Trophoblast cell (in vitro differentiated cells and primary cell): ENCODE data around the gene VWA3B.

ENCODE experiments used
- DNase-seq, 2 donors: peaks; one replicate each; pipeline ENCODE4 v3.0.0-alpha.2; 2016
- H2AFZ ChIP-seq: 2 replicates; pipeline ENCODE4 v1.6.1; 2013; ENCODE audit warnings: low read length, moderate library complexity, mild to moderate bottlenecking; ENCODE audit not compliant: insufficient read depth, poor library complexity
- H2AK5ac ChIP-seq: 2 replicates; pipeline ENCODE4 v1.6.1; 2013; ENCODE audit warnings: mild to moderate bottlenecking, low read length
- H2BK120ac ChIP-seq: 2 replicates; pipeline ENCODE4 v1.6.1; 2013; ENCODE audit warnings: low read length, mild to moderate bottlenecking, moderate library complexity; ENCODE audit not compliant: insufficient read depth, poor library complexity
- H2BK12ac ChIP-seq: 2 replicates; pipeline ENCODE4 v1.6.1; 2013; ENCODE audit warnings: mild to moderate bottlenecking, low read length, moderate library complexity
- H2BK5ac ChIP-seq: 2 replicates; pipeline ENCODE4 v1.6.1; 2013; ENCODE audit warnings: low read length, low read depth, moderate library complexity, mild to moderate bottlenecking; ENCODE audit not compliant: poor library complexity
- H3K14ac ChIP-seq: 2 replicates; pipeline ENCODE4 v1.6.1; 2013; ENCODE audit warnings: mild to moderate bottlenecking, low read length
- H3K18ac ChIP-seq: 2 replicates; pipeline ENCODE4 v1.6.1; 2013; ENCODE audit warnings: mild to moderate bottlenecking, low read length
- H3K23ac ChIP-seq: 2 replicates; pipeline ENCODE4 v1.6.1; 2013; ENCODE audit warnings: low read length
- H3K27ac ChIP-seq: 2 replicates; pipeline ENCODE4 v1.5.1; 2013; ENCODE audit warnings: low read depth, mild to moderate bottlenecking, inconsistent platforms, low read length, moderate library complexity
- H3K27me3 ChIP-seq: 2 replicates; pipeline ENCODE4 v1.6.1; 2013; ENCODE audit warnings: inconsistent platforms, mild to moderate bottlenecking, low read length, moderate library complexity; ENCODE audit not compliant: insufficient read depth
- H3K36me3 ChIP-seq, 2 experiments: 1 replicate in 1 of 2; 2 replicates in 1 of 2; pipeline ENCODE4 v1.6.1; 2013; ENCODE audit warnings: low read length in 2 of 2, mild to moderate bottlenecking in 2 of 2, moderate library complexity in 1 of 2; ENCODE audit not compliant: insufficient read depth in 2 of 2, control insufficient read depth in 1 of 2
- H3K4ac ChIP-seq: 2 replicates; pipeline ENCODE4 v1.6.1; 2013; ENCODE audit warnings: low read depth, mild to moderate bottlenecking, low read length, moderate library complexity
- H3K4me1 ChIP-seq, 2 experiments: 1 replicate in 1 of 2; 2 replicates in 1 of 2; pipeline ENCODE4 v1.6.1; 2013; ENCODE audit warnings: low read length in 2 of 2, mild to moderate bottlenecking in 2 of 2, moderate library complexity in 1 of 2; ENCODE audit not compliant: insufficient read depth in 2 of 2, control insufficient read depth in 1 of 2
- H3K4me2 ChIP-seq: 2 replicates; pipeline ENCODE4 v1.6.1; 2013; ENCODE audit warnings: inconsistent platforms, mild to moderate bottlenecking, low read length, moderate library complexity
- H3K4me3 ChIP-seq: 2 replicates; pipeline ENCODE4 v1.5.1; 2013; ENCODE audit warnings: mild to moderate bottlenecking, low read depth, low read length, inconsistent platforms
- H3K79me1 ChIP-seq: one replicate; pipeline ENCODE4 v1.6.1; 2013; ENCODE audit warnings: low read length
- H3K79me2 ChIP-seq: 2 replicates; pipeline ENCODE4 v1.6.1; 2013; ENCODE audit warnings: low read length, mild to moderate bottlenecking; ENCODE audit not compliant: control insufficient read depth, insufficient read depth, poor library complexity
- H3K9ac ChIP-seq: 2 replicates; pipeline ENCODE4 v1.6.1; 2013; ENCODE audit warnings: mild to moderate bottlenecking, low read length
- H3K9me3 ChIP-seq: 2 replicates; pipeline ENCODE4 v1.6.1; 2013; ENCODE audit warnings: low read depth, mild to moderate bottlenecking, control low read depth, inconsistent platforms, low read length; ENCODE audit not compliant: insufficient read depth
- H4K12ac ChIP-seq: 2 replicates; pipeline ENCODE4 v1.6.1; 2013; ENCODE audit warnings: low read depth, mild to moderate bottlenecking, low read length, moderate library complexity
- H4K8ac ChIP-seq: 2 replicates; pipeline ENCODE4 v1.6.1; 2013; ENCODE audit warnings: low read depth, mild to moderate bottlenecking, low read length, moderate library complexity
- H4K91ac ChIP-seq: one replicate; pipeline ENCODE4 v1.6.1; 2013; ENCODE audit warnings: low read depth, mild to moderate bottlenecking, low read length, moderate library complexity
- WGBS: extraction: QIAGEN DNeasy Blood & Tissue Kit; methylation state at CpG from one replicate; pipeline ENCODE4 v1.1.7; 2013; ENCODE audit warnings: missing lambda C conversion rate; ENCODE audit not compliant: insufficient read length, insufficient coverage; ENCODE audit errors: extremely low coverage; 5-methylcytosine and 5-hydroxymethylcytosine counted together

The VWA3B gene

DNA sequence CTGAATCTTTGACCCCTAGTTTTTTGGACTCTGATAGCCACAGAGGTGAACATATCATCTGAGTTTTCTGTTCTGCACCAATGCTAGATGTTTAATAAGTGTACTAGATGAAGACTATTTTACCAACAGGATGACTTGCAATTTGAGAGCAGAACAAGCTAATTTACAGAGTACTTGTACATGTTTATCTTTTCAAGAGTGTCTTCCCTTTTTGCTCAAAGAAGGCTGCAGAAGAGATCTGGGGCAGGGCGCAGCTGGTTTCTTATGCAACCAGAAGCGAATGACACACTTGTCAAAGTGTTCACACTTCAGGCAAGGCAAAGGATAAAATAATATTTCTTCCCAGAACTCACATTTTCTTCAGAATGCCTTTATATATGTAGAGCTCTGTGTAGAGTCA is 86.0 kb downstream of the VWA3B start:
- DNase-seq = no peak
- Histone ChIP-seq H3K27ac (no peak overlapping the region), H3K14ac (no peak overlapping the region), H3K9me3 (peaks cover 4% of the 10 kb centered on the region), H2BK5ac (no peak overlapping the region), H3K9ac (no peak overlapping the region), H4K12ac (no peak overlapping the region), H4K8ac (no peak overlapping the region), H3K36me3 (no peaks in the 10 kb centered on the region), H3K4me3 (no peak overlapping the region), H2AFZ (no peak overlapping the region), H2BK12ac (no peak overlapping the region), H3K4ac (no peak overlapping the region), H3K23ac (no peak overlapping the region), H3K4me1 (peaks cover 0 to 2% of the 10 kb centered on the region in 2 experiments), H2AK5ac (no peak overlapping the region), H3K27me3 (no peaks in the 10 kb centered on the region), H3K4me2 (no peak overlapping the region), H3K18ac (no peak overlapping the region), H3K79me1 (no peaks in the 10 kb centered on the region), H3K79me2 (no peaks in the 10 kb centered on the region), H2BK120ac (no peak overlapping the region), H4K91ac (no peak overlapping the region)
- WGBS = no CpG with 5 or more reads among the region's 2 CpGs

DNA sequence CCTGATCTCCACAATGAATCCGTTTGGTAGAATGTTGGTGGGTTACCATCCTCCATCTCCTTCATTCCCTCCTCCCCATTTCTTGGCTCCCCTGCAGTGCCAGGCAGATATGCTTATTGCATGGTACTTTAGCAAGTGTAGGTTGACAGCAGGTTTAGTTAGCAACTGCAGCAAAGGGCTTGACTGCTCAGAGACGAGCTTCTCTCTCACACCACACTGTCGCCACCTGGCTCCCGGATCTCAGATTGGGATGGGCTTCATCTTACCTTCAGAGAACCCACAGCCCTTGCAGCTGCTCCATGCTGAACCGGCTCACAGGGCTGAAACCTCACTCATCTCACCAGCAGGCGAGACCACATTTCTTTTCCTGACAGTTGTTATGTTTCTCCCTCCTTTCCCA is 88.8 kb downstream of the VWA3B start:
- WGBS = no CpG with 5 or more reads among the region's 6 CpGs
- H2BK5ac ChIP-seq = no peak overlapping the region
- no peak overlapping the region for H3K4me2 ChIP-seq
- no peak overlapping the region for H3K18ac ChIP-seq
- H2BK12ac ChIP-seq = no peak overlapping the region
- H3K23ac ChIP-seq = no peak overlapping the region
- peaks cover 0 to 2% of the 10 kb centered on the region in 2 experiments for H3K4me1 ChIP-seq
- no peak overlapping the region for H2AK5ac ChIP-seq
- no peak overlapping the region for H3K4me3 ChIP-seq
- H4K12ac ChIP-seq = no peak overlapping the region
- H4K91ac ChIP-seq = no peak overlapping the region
- no peaks in the 10 kb centered on the region for H3K79me2 ChIP-seq
- no peak overlapping the region for H2AFZ ChIP-seq
- H3K27me3 ChIP-seq = no peaks in the 10 kb centered on the region
- H3K27ac ChIP-seq = no peak overlapping the region
- no peaks in the 10 kb centered on the region for H3K36me3 ChIP-seq
- no peak overlapping the region for H3K9ac ChIP-seq
- no peak overlapping the region for H3K14ac ChIP-seq
- H2BK120ac ChIP-seq = no peak overlapping the region
- H3K79me1 ChIP-seq = no peaks in the 10 kb centered on the region
- H3K9me3 ChIP-seq = peaks cover 4% of the 10 kb centered on the region
- H4K8ac ChIP-seq = no peak overlapping the region
- peak; percentile 21 to 31 for DNase-seq
- H3K4ac ChIP-seq = no peak overlapping the region

DNA sequence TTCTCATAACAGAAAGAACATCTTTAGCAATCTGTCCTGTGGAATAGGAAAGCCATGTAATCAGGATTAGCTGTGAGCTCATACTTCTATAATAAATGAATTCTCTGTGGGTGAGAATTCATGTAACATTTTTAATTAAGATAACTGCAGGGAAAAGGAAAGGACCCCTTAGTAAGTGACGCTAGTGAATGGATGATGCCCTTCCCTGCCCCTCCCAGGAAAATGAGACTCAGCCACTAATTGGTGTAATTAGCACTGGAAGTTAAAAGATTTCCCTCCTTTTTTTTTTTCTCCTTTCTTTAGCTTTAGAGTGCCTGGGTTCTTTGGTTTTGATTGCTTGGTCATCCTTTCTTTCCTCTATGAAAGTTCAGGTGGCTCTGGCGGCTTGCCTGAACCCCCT is 90.3 kb downstream of the VWA3B start:
- H4K91ac ChIP-seq = no peak overlapping the region
- H3K4me3 ChIP-seq = no peak overlapping the region

DNA sequence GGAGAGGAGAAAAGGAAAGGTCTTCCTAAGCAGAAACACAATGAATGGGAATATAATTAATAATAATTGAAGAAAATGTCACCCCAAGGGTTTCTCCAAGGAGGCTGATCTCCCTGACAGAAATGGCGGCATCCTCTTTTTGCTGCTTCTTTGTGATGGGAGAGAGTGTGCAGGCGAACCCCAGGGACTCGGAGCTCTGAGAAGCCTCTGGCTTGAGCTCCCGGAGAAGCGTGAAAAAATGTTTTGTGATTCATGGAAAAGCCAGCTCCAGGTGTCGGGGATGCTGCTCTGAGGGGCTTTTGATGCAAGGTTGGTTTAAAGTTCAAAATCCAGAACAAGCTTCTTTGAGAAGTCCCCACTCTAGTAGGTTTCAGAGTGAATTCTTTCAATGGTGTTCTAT is 91.0 kb downstream of the VWA3B start:
- Histone ChIP-seq H2AK5ac (no peak overlapping the region), H3K4ac (no peak overlapping the region), H3K14ac (no peak overlapping the region), H3K79me1 (no peaks in the 10 kb centered on the region), H3K18ac (no peak overlapping the region), H3K23ac (no peak overlapping the region), H2BK5ac (no peak overlapping the region), H3K9me3 (peaks cover 3% of the 10 kb centered on the region), H3K9ac (no peak overlapping the region), H3K79me2 (no peaks in the 10 kb centered on the region), H2BK120ac (no peak overlapping the region), H2BK12ac (no peak overlapping the region), H3K4me2 (no peak overlapping the region), H3K4me3 (no peak overlapping the region), H4K12ac (no peak overlapping the region), H3K36me3 (no peaks in the 10 kb centered on the region), H2AFZ (no peak overlapping the region), H4K8ac (no peak overlapping the region), H4K91ac (no peak overlapping the region), H3K27me3 (no peaks in the 10 kb centered on the region), H3K4me1 (peaks cover 0 to 2% of the 10 kb centered on the region in 2 experiments), H3K27ac (no peak overlapping the region)
- DNase-seq = no peak
- no CpG with 5 or more reads among the region's 6 CpGs for WGBS

More for the DNA sequence above, 90.3 kb downstream of the VWA3B start:
- Histone ChIP-seq H3K79me1 (no peaks in the 10 kb centered on the region), H3K36me3 (no peaks in the 10 kb centered on the region), H3K23ac (no peak overlapping the region), H2BK120ac (no peak overlapping the region), H2BK5ac (no peak overlapping the region), H3K9me3 (peaks cover 4% of the 10 kb centered on the region), H3K18ac (no peak overlapping the region), H2AFZ (no peak overlapping the region), H4K12ac (no peak overlapping the region), H3K27me3 (no peaks in the 10 kb centered on the region), H4K8ac (no peak overlapping the region), H3K9ac (no peak overlapping the region), H3K14ac (no peak overlapping the region), H3K4me2 (no peak overlapping the region), H2AK5ac (no peak overlapping the region), H3K4me1 (peaks cover 0 to 2% of the 10 kb centered on the region in 2 experiments), H3K4ac (no peak overlapping the region), H2BK12ac (no peak overlapping the region), H3K79me2 (no peaks in the 10 kb centered on the region), H3K27ac (no peak overlapping the region)
- no peak for DNase-seq
- no CpG with 5 or more reads among the region's 2 CpGs for WGBS
